KBM-7 (cell line): ENCODE data around the gene SEPTIN5.
"Not testable (repeated sequence)": the region's sequence is repeated elsewhere in the genome, so short reads cannot be mapped to it uniquely, and the experiment has no call there.

Source experiments
- DNase-seq: peaks from one replicate; pipeline ENCODE4 v3.0.0-alpha.2; 2015
- in situ Hi-C: fragments of 300-500 bp; cut with MboI; formaldehyde crosslinking; loops from 2 replicates; pipeline ENCODE4 v1.14.3; 2020; ENCODE audit warnings: low sequenced_read_pairs, low pct_unique_long_range_greater_than_20kb, mixed read lengths

Gene SEPTIN5

DNA sequence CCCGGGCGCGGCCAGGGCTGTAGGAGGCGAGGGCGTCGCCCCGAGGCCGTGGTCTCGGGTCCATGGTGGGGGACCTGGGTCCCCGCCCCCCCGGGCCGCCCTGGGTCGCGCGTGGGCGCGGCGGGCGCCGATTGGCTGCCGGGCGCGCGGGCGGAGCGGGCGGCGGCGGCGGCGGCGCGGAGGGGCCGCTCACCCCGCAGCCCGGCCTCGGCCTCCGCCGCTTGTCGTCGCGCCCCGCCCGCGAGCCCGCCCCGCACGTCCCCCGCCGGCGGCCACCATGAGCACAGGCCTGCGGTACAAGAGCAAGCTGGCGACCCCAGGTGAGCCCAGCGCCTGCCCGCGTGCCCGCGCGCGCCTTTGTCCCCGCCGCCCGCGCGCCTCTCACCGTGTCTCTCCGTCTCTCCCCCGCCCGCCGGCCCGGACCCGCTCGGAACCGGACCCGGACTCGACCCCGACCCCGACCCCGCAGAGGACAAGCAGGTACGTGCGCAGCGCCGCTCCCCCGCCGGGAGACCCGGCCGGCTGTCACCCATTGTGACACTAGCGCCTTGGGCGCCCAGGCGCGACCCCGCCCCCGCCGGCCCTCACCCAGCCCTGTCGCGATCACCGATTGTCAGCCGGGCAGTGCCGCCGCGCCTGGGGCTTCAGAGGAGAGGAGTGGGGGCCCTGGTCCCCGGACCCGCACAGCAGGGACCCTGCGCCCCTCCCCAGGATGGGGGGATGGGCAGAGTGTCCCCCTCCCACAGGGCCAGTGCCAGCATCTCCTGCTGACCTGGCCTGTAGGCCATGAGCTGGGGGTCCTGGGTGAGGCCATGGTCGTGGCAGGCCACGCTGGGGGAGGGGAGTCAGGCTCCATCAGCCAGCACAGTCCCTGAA, at the start of gene SEPTIN5:
TSS of gene SEPTIN5 (plus strand) at position 192 of the 876 bp plus-strand sequence. CDS start at position 278, 86 bp downstream.
- DNase-seq: no peak
- in situ Hi-C loops: no loop called here

GRCh38 chr22:19664951-19665783, 49.1 kb upstream of the SEPTIN5 start:
- in situ Hi-C loops: no loop called here
- DNase-seq: no peak

- in situ Hi-C loops: no loop called here
- DNase-seq: no peak
Observed at GRCh38 chr22:19665784-19666672, 48.3 kb upstream of the SEPTIN5 start.

DNA sequence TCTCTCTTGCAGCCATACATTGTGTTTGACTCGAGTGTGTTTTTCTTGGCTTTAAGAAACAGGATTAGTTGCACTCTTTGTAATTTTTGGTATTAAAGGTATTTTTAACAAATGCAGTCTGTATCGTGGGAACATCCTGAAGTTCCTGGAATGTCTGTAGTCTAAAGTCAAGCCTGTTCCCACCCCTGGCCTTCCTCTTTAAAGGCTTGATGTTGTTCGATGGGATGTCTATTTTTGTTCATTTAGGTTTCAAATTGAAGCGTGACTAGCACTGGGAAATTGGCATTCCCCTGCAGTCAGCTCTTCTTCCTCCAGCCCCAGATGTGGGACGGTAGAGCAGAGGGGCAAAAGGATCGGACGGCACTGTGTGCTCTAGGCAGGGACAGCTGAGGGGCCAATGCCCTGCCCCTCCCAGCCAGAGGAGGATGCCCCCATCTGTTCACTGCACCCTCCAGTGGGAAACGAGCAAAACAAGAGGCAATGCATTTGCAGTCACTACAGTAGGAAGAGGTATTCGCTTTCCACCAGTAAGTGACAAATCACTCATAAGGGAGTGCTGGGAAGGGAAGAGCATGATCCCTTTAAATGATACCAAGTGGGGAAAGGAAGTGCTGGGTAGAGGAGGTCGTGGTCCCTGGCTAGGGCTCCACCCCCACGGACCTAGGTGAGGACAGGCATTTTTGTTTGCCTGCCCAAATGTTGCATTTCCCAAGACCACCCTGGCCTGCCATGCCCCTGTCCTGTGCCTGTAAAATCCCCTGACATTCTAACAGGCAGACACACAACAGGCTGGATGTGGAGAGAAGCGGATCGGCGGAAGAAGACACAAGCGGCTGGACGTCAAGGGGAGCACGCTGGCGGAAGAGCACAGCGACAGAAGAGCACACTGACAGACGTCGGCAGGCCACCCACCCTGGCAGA, 47.4 kb upstream of the SEPTIN5 start:
- in situ Hi-C loops: no loop called here
- DNase-seq: no peak

- in situ Hi-C loops: no loop called here
Observed at GRCh38 chr22:19667872-19668740, 46.2 kb upstream of the SEPTIN5 start.

DNA sequence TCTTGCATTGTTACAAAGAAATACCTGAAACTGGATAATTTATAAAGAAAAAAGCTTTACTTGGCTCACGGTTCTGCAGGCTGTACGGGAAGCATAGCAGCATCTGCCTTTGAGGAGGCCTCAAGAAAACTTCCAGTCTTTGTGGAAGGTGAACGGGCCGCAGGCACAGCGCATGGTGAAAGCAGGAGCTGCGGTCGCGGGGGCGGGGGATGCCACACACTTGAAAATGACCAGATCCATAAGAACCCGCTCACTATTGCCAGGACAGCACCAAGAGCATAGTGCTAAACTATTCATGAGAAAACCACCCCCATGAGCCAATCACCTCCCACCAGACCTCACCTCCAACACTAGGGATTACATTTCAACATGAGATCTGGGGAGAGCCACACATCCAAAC, 45.6 kb upstream of the SEPTIN5 start:
- in situ Hi-C loops: no loop called here
- no peak for DNase-seq

More at GRCh38 chr22:19667872-19668740, 46.2 kb upstream of the SEPTIN5 start:
- no peak for DNase-seq

GRCh38 chr22:19669570-19669969, 44.7 kb upstream of the SEPTIN5 start:
- no peak for DNase-seq
- in situ Hi-C loops: no loop called here

DNA sequence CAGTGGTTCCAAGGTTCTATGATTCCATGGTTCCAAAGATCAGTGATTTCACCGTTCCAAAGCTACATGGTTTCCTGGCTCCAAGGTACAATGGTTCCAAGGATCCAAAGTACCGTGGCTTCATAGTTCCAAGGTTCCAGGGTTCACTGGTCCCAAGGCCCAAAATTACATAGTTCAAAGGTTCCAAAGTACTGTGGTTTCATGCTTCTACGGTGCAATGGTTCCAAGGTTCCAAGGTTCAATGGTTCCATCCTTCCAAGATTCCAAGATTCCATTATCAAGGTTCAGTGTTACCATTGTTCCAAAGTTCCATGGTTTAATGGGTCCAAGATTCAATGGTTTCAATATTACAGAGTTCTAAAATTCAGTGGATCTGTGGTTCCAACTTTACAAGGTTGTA, 43.0 kb upstream of the SEPTIN5 start:
- in situ Hi-C loops: no loop called here

GRCh38 chr22:19672054-19672776, 42.1 kb upstream of the SEPTIN5 start:
- in situ Hi-C loops: no loop called here
- no peak for DNase-seq

More for the DNA sequence above, 43.0 kb upstream of the SEPTIN5 start:
- no peak for DNase-seq

DNA sequence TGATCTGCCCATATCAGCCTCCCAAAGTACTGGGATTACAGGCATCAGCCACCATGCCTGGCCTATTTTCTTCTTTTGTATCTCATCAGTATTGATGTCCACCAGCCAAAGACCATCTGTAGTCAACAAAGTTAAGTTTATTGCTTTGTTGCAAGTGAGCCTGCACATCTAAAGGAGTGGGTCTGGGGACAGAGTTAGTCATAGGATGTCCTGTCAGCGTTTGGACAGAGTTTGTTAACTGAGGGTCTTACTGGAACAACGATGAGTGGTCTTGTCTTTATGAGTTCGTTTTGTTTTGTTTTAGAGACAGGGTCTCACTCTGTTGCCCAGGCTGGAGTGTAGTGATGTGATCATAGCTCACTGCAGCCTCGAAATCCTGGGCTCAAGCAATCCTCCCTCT, 40.6 kb upstream of the SEPTIN5 start:
- in situ Hi-C loops: no loop called here

DNA sequence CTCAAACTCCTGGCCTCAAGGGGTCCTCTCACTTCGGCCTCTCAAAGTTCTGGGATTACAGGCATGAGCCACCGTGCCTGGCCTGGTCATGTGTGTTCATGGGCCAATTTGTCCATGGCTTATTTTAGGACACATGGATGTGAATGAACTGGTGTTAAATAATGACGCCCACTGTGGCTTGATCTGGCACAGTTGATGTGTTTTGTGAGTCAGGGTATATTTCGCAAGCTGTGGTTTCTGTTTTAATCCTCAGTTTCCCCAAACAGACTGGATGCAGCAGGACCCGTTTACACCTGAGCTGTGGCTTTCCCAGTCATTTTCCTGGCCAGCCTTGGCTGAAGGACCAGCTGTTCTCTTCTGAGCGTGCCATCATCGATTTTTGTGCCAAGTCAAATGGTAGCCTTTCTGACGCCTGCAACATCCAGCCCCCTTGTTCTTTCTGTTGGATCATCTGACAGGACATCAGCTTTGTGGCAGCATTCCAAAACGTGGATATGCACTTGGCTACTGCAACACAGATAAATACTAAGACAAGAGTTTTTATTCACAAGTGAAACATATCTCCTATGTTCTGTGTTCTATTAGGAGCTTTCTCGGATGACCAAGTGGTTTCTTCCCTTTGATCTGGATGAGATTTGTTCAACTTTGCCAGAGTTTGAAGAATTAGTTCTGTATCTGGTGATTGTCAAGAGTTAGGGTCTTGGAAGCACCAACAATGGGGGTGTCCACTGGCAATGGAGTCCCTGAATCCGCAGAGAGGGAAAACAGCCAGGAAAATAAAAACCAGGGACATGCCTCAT, 40.0 kb upstream of the SEPTIN5 start:
- in situ Hi-C loops: no loop called here
- no peak for DNase-seq

More for the DNA sequence above, 40.6 kb upstream of the SEPTIN5 start:
- no peak for DNase-seq

GRCh38 chr22:19674929-19675253, 39.4 kb upstream of the SEPTIN5 start:
- no peak for DNase-seq
- in situ Hi-C loops: no loop called here

DNA sequence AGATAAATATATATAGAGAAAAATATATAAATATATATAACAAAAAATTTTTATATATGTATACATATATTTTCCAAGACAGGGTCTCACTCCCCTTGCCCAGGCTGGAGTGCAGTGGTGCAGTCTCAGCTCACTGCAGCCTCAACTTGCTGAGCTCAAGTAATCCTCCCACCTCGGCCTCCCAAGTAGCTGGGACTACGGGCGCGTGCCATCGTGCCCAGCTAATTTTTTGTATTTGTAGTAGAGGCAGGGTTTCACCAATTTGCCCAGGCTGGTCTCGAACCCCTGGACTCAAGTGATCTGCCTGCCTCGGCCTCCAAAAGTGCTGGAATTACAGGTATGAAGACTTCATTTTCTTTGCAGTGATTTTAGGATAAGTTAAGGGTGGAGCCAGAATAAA, 38.9 kb upstream of the SEPTIN5 start:
- in situ Hi-C loops: no loop called here
- no peak for DNase-seq

DNA sequence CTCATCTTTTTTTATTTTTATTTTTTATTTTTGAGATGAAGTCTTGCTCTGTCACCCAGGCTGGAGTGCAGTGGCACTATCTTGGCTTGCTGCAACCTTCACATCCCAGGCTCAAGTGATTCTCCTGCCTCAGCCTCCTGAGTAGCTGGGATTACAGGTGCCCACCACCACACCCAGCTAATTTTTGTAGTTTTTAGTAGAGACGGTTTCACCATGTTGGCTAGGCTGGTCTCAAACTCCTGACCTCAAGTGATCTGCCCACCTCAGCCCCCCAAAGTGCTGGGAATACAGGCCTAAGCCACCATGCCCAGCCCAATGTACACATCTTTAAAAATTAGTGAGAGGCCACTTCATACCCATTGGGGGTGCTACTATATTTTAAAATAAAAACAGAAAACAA, 37.9 kb upstream of the SEPTIN5 start:
- DNase-seq, in situ Hi-C loops: not testable (repeated sequence)

DNA sequence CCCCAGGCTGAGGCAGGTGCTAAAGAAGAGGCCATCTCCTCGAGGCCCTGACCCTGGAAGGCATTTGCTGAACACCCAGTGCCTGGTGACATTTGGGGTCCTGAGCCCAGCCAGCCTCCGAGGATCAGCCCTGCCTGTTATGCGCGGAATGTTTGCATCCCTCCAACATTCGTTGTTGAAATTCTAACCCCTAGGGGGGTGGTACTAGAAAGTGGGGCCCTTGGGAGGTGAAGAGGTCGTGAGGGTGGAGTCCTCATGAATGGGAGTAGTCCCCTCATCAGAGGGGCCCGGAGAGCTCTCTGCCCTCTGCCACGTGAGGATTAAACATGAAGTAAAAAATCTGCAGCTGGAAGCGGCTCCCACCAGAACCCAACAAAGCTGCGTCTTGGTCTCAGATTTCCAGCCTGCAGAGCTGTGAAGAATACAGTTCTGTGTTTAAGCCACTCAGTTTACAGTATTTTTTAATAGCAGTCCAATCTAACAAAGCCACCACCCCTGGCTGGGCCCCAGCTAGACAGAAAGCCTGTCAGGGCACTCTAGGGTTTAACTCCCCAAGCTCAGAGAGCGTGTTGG, 35.3 kb upstream of the SEPTIN5 start:
- in situ Hi-C loops: no loop called here
- DNase-seq: no peak
